ENCODE results near the gene INPP5D.
"Not testable (repeated sequence)": the region's sequence is repeated elsewhere in the genome, so short reads cannot be mapped to it uniquely, and the experiment has no call there.

Gene INPP5D

DNA sequence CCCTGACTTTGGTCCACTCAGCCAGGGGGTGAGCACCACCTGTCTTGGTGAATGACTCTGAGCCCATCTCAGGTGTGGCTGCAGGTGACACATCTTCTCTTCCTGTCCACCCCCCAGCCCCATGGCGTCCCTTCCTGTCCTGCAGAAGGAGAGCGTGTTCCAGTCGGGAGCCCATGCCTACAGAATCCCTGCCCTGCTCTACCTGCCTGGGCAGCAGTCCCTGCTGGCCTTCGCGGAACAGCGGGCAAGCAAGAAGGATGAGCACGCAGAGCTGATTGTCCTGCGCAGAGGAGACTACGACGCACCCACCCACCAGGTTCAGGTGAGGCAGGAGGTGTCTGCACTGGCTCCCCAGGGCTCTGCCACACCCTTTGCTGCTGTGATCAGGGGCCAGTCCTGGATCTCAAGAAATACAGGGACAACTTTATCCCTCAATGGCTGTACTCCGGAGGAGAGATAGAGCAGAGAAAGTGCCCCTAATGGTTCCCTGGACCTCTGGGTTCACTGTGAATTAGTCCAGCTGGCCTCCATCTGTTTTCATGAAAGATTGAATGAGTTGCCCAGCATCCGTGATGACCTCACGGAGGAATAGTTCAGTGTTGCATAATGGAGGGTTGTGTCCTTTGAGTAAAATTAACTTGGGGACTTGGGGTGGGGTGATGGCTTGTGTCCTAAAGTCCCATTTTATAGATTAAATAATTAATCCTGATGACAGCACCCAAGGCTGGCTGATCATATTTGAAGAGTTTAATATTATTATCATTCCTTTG, 27.4 kb upstream of the INPP5D start, which contains the start of gene NEU2:
TSS of gene NEU2 (plus strand) at position 122 of the 770 bp plus-strand sequence. CDS start at position 122, 0 bp downstream.
- DNase-seq = no peak

DNA sequence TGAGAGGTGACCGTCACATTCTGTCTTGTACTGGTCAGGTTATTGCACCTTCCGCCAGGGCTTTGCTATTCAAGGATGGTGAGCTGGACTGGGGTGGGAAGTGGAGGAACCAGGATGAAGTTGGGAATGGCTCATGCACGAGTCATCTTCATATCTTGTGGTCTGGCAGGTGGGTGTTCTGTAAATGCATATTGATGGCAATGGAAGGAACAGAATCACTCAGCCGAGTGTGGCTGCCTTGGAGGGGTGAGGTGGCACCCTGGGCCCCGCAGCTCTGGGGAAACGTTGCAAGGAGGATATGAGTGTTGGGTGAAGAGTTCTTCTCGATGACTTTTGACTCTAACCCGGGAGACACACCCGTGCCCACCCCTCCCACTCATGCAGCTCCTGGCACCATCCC, 26.5 kb upstream of the INPP5D start:
- no peak for DNase-seq

GRCh38 chr2:233034091-233034882, 25.9 kb upstream of the INPP5D start:
- DNase-seq = no peak

DNA sequence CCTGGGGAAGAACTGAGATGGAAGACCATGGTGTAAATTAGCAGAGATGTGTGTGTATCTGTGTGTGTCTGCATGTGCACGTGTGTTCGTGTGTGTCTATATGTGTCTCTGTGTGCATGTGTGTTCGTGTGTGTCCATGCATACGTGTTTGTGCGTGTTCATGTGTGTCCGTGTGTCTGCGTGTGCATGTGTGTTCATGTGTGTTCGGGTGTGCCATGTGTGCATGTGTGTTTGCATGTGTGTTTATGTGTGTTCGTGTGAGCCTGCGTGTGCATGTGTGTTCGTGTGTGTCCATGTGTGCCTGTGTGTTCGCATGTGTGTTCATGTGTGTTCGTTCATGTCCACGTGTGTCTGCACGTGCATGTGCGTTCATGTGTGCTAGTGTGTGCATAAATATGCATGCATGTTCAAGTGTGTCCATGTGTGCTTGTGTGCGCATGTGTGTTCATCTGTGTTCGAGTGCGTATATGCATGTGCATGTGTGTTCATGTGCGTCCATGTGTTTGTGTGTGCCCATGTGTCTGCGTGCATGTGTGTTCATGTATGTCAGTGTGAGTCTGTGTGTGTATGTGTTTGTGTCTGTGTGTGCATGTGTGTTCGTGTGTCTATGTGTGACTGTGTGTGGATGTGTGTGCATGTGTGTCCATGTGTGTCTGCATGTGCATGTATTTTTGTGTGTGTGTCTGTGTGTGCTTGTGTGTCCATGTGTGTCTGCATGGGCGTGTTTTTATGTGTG, 24.5 kb upstream of the INPP5D start:
- DNase-seq = no peak

DNA sequence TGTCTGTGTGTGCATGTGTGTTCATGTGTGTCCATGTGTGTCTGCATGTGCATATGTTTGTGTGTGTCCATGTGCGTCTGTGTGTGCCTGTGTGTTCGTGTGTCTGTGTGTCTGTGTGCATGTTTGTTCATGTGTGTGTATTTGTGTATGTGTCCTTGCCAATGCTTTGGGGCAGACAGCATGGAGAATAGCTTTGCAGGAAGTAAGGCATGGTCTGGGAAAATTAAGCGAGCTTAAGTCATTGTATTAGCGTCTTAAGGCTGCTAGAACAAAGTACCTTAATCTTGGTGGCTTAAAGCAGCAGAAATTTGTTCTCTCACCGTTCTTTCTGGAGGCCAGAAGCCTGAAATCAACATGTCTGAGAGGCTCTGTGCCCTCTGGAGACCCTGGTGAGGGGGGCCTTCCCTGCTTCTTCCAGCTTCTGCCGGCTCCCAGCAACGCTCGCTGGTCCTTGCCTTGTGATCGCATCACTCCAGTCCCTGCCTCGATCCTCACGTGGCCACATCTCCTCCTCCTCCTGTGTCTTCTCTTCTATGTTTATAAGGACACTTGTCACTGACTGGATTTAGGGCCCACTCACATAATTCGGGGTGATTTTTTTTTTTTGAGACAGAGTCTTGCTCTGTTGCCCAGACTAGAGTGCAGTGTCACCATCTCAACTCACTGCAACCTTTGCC, 23.8 kb upstream of the INPP5D start:
- no peak for DNase-seq

GRCh38 chr2:233037078-233037477, 23.1 kb upstream of the INPP5D start:
- DNase-seq = no peak

- DNase-seq = no peak
Observed at GRCh38 chr2:233039212-233039845, 20.8 kb upstream of the INPP5D start.

DNA sequence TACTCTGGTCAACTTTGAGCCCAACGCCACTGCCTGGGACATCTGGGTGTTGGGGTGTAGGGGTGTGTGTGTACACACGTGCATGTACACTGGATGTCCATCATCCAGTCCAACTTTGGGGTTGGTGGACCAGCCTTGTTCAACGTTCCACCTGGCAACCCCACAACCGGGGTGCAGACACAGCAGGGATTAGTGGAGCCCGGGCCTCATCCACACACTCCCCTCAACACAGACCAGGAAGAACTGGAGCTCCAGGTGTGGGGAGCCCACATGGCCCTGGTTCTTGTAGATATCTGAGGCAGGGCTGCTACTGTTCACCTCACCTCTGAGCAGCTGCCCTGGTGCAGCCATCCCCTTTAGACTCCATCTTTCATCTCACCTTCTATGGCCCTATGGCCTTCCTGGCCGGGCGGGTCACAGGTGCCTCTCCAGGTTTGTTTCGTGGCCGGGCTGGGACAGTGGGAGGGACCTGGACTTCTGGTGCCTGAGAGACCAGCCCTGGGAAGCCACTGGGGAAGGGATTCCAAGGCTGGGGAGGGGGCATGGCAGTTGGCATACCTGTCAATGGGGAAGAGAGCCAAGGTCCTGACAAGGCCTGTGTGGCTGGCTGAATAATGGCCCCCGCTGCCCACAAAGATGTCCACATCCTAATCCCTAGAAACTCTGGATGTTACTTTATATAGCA, 20.2 kb upstream of the INPP5D start:
- DNase-seq = no peak

GRCh38 chr2:233040571-233040970, 19.6 kb upstream of the INPP5D start:
- DNase-seq = no peak

GRCh38 chr2:233041722-233042323, 18.3 kb upstream of the INPP5D start:
- no peak for DNase-seq

DNA sequence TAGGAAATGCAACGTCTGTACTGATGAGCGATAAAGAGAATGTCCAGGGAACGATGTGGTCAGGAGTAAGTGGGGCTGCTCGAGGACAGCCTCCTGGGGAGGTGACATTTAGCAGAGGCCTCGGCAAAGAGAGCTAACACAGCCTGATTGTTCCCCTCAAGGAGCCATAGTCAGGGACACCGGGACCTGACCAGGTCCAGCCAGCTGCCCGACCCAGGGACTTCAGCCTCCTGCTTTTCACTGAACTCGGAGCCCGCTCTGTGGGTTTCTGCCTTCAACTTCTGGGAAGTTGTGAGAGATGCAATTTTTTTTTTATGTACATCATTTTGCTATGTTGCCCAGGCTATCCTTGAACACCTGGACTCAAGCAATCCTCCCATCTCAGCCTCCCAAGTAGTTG, 17.6 kb upstream of the INPP5D start:
- DNase-seq = no peak

GRCh38 chr2:233044974-233045605, 15.1 kb upstream of the INPP5D start:
- DNase-seq = peak in 1 of 2 donors; percentile 34

- DNase-seq = no peak
Observed at GRCh38 chr2:233047206-233047605, 12.9 kb upstream of the INPP5D start.

GRCh38 chr2:233047667-233048066, 12.5 kb upstream of the INPP5D start:
- DNase-seq = peak in 1 of 2 donors; percentile 28

DNA sequence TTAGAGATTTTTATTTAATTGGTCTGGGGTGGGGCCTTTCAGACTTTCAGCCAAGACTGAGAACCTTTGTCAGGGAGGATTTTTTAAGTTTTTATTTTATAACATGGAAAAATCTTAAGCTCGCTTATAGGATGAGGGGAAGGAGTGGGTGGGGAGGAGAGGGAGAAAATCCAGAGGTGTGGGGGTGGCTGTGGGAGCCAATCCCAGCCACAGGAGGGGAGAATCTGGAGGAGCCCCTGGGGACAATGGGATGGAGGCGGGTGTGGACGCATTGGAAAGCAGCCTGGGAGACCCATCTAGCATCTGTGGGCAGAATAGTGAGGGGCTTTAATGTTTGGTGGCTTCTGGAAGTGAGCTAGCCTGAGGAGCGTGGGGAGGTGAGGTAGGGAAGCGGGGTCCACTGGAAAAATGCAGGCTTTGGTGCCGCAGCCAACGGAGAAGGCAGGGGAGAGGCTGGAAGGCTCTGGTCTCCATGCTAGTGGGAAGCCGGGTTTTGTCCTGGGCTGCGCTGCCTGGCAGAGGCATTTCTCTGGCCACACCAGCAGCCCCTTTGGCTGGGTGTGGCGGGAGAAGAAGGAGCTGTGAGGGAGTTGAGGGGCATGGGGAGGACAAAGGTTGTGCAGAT, 11.5 kb upstream of the INPP5D start:
- DNase-seq = no peak

- no peak for DNase-seq
Observed at GRCh38 chr2:233049194-233049761, 10.9 kb upstream of the INPP5D start.

- no peak for DNase-seq
Observed at GRCh38 chr2:233051241-233052149, 8.6 kb upstream of the INPP5D start.

- DNase-seq = not testable (repeated sequence)
Observed at GRCh38 chr2:233052517-233052916, 7.6 kb upstream of the INPP5D start.
